Natural killer cell treated with Interleukin-12 subunit alpha and Interleukin-12 subunit beta and Interleukin-15 and Interleukin-18, amount 100 ng/mL, for 72 hours (primary cell): ENCODE measurements around the gene WNT2. TPM values are rescaled to one million over a fixed set of nuclear protein-coding genes. Genes with fewer than 3 reads are reported as not detected.
"Not testable (repeated sequence)": the region's sequence is repeated elsewhere in the genome, so short reads cannot be mapped to it uniquely, and the experiment has no call there.

Experiments used
- ATAC-seq, 2 donors: fragments of 150-1000 bp; cut with Tn5 transposase in 1 of 2; sonication (Bioruptor Pico), chemical (Tn5 transposase) in 1 of 2; 2 replicates each; pipeline ENCODE4 v1.10.0; 2021
- DNase-seq: peaks from one replicate; pipeline ENCODE4 v3.0.0; 2022; ENCODE audit warnings: low spot score
- H3K27ac Mint-ChIP-seq, 2 donors: 1 replicate in 1 of 2; 2 replicates in 1 of 2; pipeline ENCODE4 v1.8.0; 2022; ENCODE audit warnings: mixed read lengths in 2 of 2, mild to moderate bottlenecking in 1 of 2, moderate library complexity in 1 of 2
- H3K27me3 Mint-ChIP-seq, 2 donors: 1 replicate in 1 of 2; 2 replicates in 1 of 2; pipeline ENCODE4 v1.8.0; 2022; ENCODE audit warnings: mixed read lengths in 2 of 2
- H3K36me3 Mint-ChIP-seq: one replicate; pipeline ENCODE4 v1.8.0; 2022; ENCODE audit warnings: mixed read lengths
- H3K4me1 Mint-ChIP-seq, 2 donors: 1 replicate in 1 of 2; 2 replicates in 1 of 2; pipeline ENCODE4 v1.8.0; 2022; ENCODE audit warnings: low read depth in 2 of 2, mixed read lengths in 2 of 2, mild to moderate bottlenecking in 1 of 2
- H3K4me3 Mint-ChIP-seq: one replicate; pipeline ENCODE4 v1.8.0; 2022; ENCODE audit warnings: mixed read lengths
- H3K9me3 Mint-ChIP-seq: 2 replicates; pipeline ENCODE4 v1.8.0; 2022; ENCODE audit warnings: mixed read lengths
- total RNA-seq, 2 donors: library from RNA; stranded (reverse); gene quantifications; one replicate each; pipeline ENCODE4 v1.2.3, GENCODE V29; 2022

WNT2 gene
- total RNA-seq, 2 donors from 2014 or later: not detected

- Mint-ChIP-seq H3K27me3 (peaks cover 28 to 53% of the 10 kb centered on the region in 2 donors), H3K9me3 (peaks cover 4% of the 10 kb centered on the region), H3K27ac (no peak overlapping the region), H3K4me3 (no peak overlapping the region), H3K36me3 (no peaks in the 10 kb centered on the region), H3K4me1 (peaks cover 0 to 7% of the 10 kb centered on the region in 2 donors)
- no peak for DNase-seq
- ATAC-seq: peak in 1 of 2 donors; percentile 24
Measured at GRCh38 chr7:117323851-117324711, 1.2 kb upstream of the WNT2 start.

- no peak for DNase-seq
- H3K9me3 Mint-ChIP-seq: no peaks in the 10 kb centered on the region
- H3K4me1 Mint-ChIP-seq: peaks cover 0 to 7% of the 10 kb centered on the region in 2 donors
- no peak for ATAC-seq
- H3K27ac Mint-ChIP-seq: no peak overlapping the region
- H3K4me3 Mint-ChIP-seq: no peak overlapping the region
- peaks cover 28 to 53% of the 10 kb centered on the region in 2 donors for H3K27me3 Mint-ChIP-seq
- no peaks in the 10 kb centered on the region for H3K36me3 Mint-ChIP-seq
Measured at GRCh38 chr7:117323305-117323850, 520 bp upstream of the WNT2 start.

- no peaks in the 10 kb centered on the region for H3K36me3 Mint-ChIP-seq
- DNase-seq (no peak), ATAC-seq (no peak)
- no peaks in the 10 kb centered on the region for H3K9me3 Mint-ChIP-seq
- peaks cover 0 to 7% of the 10 kb centered on the region in 2 donors for H3K4me1 Mint-ChIP-seq
- peaks cover 27 to 38% of the 10 kb centered on the region in 2 donors for H3K27me3 Mint-ChIP-seq
- H3K27ac Mint-ChIP-seq: no peak overlapping the region
- no peak overlapping the region for H3K4me3 Mint-ChIP-seq
Measured at GRCh38 chr7:117320523-117320922, 2.3 kb downstream of the WNT2 start.

- H3K9me3 Mint-ChIP-seq: no peaks in the 10 kb centered on the region
- ATAC-seq (no peak), DNase-seq (no peak)
- no peaks in the 10 kb centered on the region for H3K36me3 Mint-ChIP-seq
- H3K4me1 Mint-ChIP-seq: peaks cover 0 to 7% of the 10 kb centered on the region in 2 donors
- peaks cover 18 to 29% of the 10 kb centered on the region in 2 donors for H3K27me3 Mint-ChIP-seq
- no peak overlapping the region for H3K4me3 Mint-ChIP-seq
- H3K27ac Mint-ChIP-seq: no peak overlapping the region
Measured at GRCh38 chr7:117319181-117319580, 3.7 kb downstream of the WNT2 start.

GRCh38 chr7:117313582-117313981 is 9.3 kb downstream of the WNT2 start:
- no peaks in the 10 kb centered on the region for H3K36me3 Mint-ChIP-seq
- no peaks in the 10 kb centered on the region for H3K4me1 Mint-ChIP-seq
- ATAC-seq: no peak
- H3K9me3 Mint-ChIP-seq: no peaks in the 10 kb centered on the region
- no peak for DNase-seq
- H3K27me3 Mint-ChIP-seq: peaks cover 3 to 11% of the 10 kb centered on the region in 2 donors
- H3K4me3 Mint-ChIP-seq: no peak overlapping the region
- no peak overlapping the region for H3K27ac Mint-ChIP-seq

- ATAC-seq (no peak), DNase-seq (no peak)
- Mint-ChIP-seq H3K27me3 (peaks cover 3 to 11% of the 10 kb centered on the region in 2 donors), H3K9me3 (no peaks in the 10 kb centered on the region), H3K27ac (no peak overlapping the region), H3K4me1 (no peaks in the 10 kb centered on the region), H3K4me3 (no peak overlapping the region), H3K36me3 (no peaks in the 10 kb centered on the region)
Measured at GRCh38 chr7:117312593-117313580, 10.0 kb downstream of the WNT2 start.

GRCh38 chr7:117308891-117309290 is 14.0 kb downstream of the WNT2 start:
- H3K27me3 Mint-ChIP-seq: peaks cover 3 to 16% of the 10 kb centered on the region in 2 donors
- no peaks in the 10 kb centered on the region for H3K36me3 Mint-ChIP-seq
- no peaks in the 10 kb centered on the region for H3K9me3 Mint-ChIP-seq
- no peaks in the 10 kb centered on the region for H3K4me1 Mint-ChIP-seq
- H3K27ac Mint-ChIP-seq: no peak overlapping the region
- no peak for DNase-seq
- H3K4me3 Mint-ChIP-seq: no peak overlapping the region
- ATAC-seq: no peak

GRCh38 chr7:117302396-117302795 is 20.5 kb downstream of the WNT2 start:
- no peaks in the 10 kb centered on the region for H3K36me3 Mint-ChIP-seq
- H3K27me3 Mint-ChIP-seq: peaks cover 0 to 9% of the 10 kb centered on the region in 2 donors
- H3K4me3 Mint-ChIP-seq: no peak overlapping the region

GRCh38 chr7:117300506-117300905 is 22.4 kb downstream of the WNT2 start:
- not testable (repeated sequence) for DNase-seq, H3K27me3 Mint-ChIP-seq, H3K36me3 Mint-ChIP-seq, ATAC-seq, H3K9me3 Mint-ChIP-seq, H3K4me3 Mint-ChIP-seq, H3K4me1 Mint-ChIP-seq, H3K27ac Mint-ChIP-seq

More at GRCh38 chr7:117302396-117302795, 20.5 kb downstream of the WNT2 start:
- no peaks in the 10 kb centered on the region for H3K9me3 Mint-ChIP-seq
- ATAC-seq (no peak), DNase-seq (no peak)
- H3K4me1 Mint-ChIP-seq: no peaks in the 10 kb centered on the region
- no peak overlapping the region for H3K27ac Mint-ChIP-seq

- DNase-seq: no peak
- Mint-ChIP-seq H3K36me3 (no peaks in the 10 kb centered on the region), H3K4me3 (no peak overlapping the region), H3K9me3 (no peaks in the 10 kb centered on the region), H3K4me1 (no peaks in the 10 kb centered on the region), H3K27ac (no peak overlapping the region), H3K27me3 (no peaks in the 10 kb centered on the region)
- no peak for ATAC-seq
Measured at GRCh38 chr7:117297606-117298005, 25.3 kb downstream of the WNT2 start.

- H3K36me3 Mint-ChIP-seq: no peaks in the 10 kb centered on the region
- DNase-seq: no peak
- H3K4me1 Mint-ChIP-seq: no peaks in the 10 kb centered on the region
- no peak for ATAC-seq
- H3K27me3 Mint-ChIP-seq: no peaks in the 10 kb centered on the region
- no peaks in the 10 kb centered on the region for H3K9me3 Mint-ChIP-seq
- no peak overlapping the region for H3K4me3 Mint-ChIP-seq
- H3K27ac Mint-ChIP-seq: no peak overlapping the region
Measured at GRCh38 chr7:117296066-117296465, 26.8 kb downstream of the WNT2 start.

GRCh38 chr7:117285826-117286225 is 37.0 kb downstream of the WNT2 start:
- Mint-ChIP-seq H3K9me3 (peaks cover 3% of the 10 kb centered on the region), H3K4me1 (no peaks in the 10 kb centered on the region), H3K27ac (no peak overlapping the region), H3K36me3 (no peaks in the 10 kb centered on the region), H3K4me3 (no peak overlapping the region), H3K27me3 (peaks cover 2 to 6% of the 10 kb centered on the region in 2 donors)
- DNase-seq: no peak
- ATAC-seq: no peak

GRCh38 chr7:117284692-117285091 is 38.2 kb downstream of the WNT2 start:
- H3K27ac Mint-ChIP-seq: no peak overlapping the region
- no peaks in the 10 kb centered on the region for H3K36me3 Mint-ChIP-seq
- H3K4me1 Mint-ChIP-seq: no peaks in the 10 kb centered on the region
- peaks cover 3% of the 10 kb centered on the region for H3K9me3 Mint-ChIP-seq
- H3K27me3 Mint-ChIP-seq: peaks cover 7% of the 10 kb centered on the region in 2 donors
- H3K4me3 Mint-ChIP-seq: no peak overlapping the region
- no peak for DNase-seq
- no peak for ATAC-seq
